H1 (cell line): ENCODE results near the gene COQ5.

Experiments
- BCL11A ChIP-seq, 2 experiments: IDR thresholded peaks; one replicate each; pipeline ENCODE4 v1.6.1; 2011; ENCODE audit warnings: low read depth in 2 of 2, low read length in 2 of 2, mild to moderate bottlenecking in 2 of 2
- CBX8 ChIP-seq: fragments of 300-800, 300-1000 bp; sonication (generic); IDR thresholded peaks from 2 replicates; pipeline ENCODE4 v1.7.1; 2016; ENCODE audit warnings: low read depth, low read length, borderline replicate concordance
- CEBPB ChIP-seq: IDR thresholded peaks from 2 replicates; pipeline ENCODE4 v1.6.1; 2012; ENCODE audit warnings: low read depth, low read length
- EZH2 ChIP-seq: fragments of 200-600 bp; sonication (generic); IDR thresholded peaks from 2 replicates; pipeline ENCODE4 v1.7.1; 2012; ENCODE audit warnings: low read depth, mild to moderate bottlenecking, moderate library complexity, low read length, inconsistent platforms; ENCODE audit not compliant: severe bottlenecking
- GABPA ChIP-seq: IDR thresholded peaks from 2 replicates; pipeline ENCODE4 v1.6.1; 2011; ENCODE audit warnings: mild to moderate bottlenecking, low read length, moderate library complexity, borderline replicate concordance; ENCODE audit not compliant: insufficient read depth
- TEAD4 ChIP-seq: IDR thresholded peaks from 2 replicates; pipeline ENCODE4 v1.6.1; 2012; ENCODE audit warnings: low read depth, low read length, inconsistent platforms, mixed read lengths
- TF ChIP-seq, protein P1 (sequence below), 3 experiments: IDR thresholded peaks; 1 replicate in 2 of 3; 2 replicates in 1 of 3; pipeline versions ENCODE4 v1.5.1 to v1.6.1; 2011; ENCODE audit warnings: low read length in 3 of 3, mild to moderate bottlenecking in 3 of 3, inconsistent platforms in 2 of 3, low read depth in 1 of 3, moderate library complexity in 1 of 3; ENCODE audit not compliant: insufficient read depth in 1 of 3; ENCODE audit errors: control extremely low read depth in 1 of 3

DNA sequence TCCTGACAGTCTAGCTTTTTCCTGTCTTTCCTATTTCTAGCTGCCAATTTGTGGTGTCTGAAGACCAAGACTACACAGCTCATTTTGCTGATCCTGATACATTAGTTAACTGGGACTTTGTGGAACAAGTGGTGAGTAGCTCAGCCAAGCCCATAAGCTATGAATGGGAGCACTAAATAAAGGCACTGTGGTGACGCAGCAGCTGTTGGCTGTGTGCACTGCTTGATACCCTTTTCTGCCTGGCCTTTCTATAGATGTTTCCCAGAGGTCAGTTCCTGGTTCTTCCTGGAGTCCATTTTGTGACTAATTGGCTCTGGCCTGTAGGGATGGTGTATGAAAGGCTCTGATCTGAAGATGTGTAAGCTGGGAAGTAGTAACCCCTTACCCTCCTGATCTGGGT, 25.7 kb upstream of the COQ5 start:
- TF ChIP-seq, protein P1, sequence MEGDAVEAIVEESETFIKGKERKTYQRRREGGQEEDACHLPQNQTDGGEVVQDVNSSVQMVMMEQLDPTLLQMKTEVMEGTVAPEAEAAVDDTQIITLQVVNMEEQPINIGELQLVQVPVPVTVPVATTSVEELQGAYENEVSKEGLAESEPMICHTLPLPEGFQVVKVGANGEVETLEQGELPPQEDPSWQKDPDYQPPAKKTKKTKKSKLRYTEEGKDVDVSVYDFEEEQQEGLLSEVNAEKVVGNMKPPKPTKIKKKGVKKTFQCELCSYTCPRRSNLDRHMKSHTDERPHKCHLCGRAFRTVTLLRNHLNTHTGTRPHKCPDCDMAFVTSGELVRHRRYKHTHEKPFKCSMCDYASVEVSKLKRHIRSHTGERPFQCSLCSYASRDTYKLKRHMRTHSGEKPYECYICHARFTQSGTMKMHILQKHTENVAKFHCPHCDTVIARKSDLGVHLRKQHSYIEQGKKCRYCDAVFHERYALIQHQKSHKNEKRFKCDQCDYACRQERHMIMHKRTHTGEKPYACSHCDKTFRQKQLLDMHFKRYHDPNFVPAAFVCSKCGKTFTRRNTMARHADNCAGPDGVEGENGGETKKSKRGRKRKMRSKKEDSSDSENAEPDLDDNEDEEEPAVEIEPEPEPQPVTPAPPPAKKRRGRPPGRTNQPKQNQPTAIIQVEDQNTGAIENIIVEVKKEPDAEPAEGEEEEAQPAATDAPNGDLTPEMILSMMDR (IDR thresholded peaks at IDR 0.05; ENCODE audit: control extremely low read depth in 1 of 3, insufficient read depth in 1 of 3, low read depth in 1 of 3, low read length in 3 of 3): no peak
- TF ChIP-seq EZH2: no peak
- no peak for TF ChIP-seq CEBPB
- no peak for TF ChIP-seq CBX8
- no peak for TF ChIP-seq GABPA
- TF ChIP-seq BCL11A (IDR thresholded peaks at IDR 0.05; ENCODE audit: low read depth in 2 of 2, low read length in 2 of 2): no peak
- TF ChIP-seq TEAD4: no peak
